Nephron progenitor cell (in vitro differentiated cells): Measurements from ENCODE around the gene IMPG1.

ENCODE experiments used
- DNase-seq: peaks from one replicate; pipeline ENCODE4 v3.0.0; 2021
- H3K27ac Mint-ChIP-seq: 2 replicates; pipeline ENCODE4 v1.8.0; 2021; ENCODE audit warnings: mild to moderate bottlenecking, moderate library complexity, mixed read lengths
- H3K27me3 Mint-ChIP-seq: 2 replicates; pipeline ENCODE4 v1.8.0; 2021; ENCODE audit warnings: mild to moderate bottlenecking, low read depth, mixed read lengths; ENCODE audit not compliant: poor library complexity
- H3K36me3 Mint-ChIP-seq: 2 replicates; pipeline ENCODE4 v1.8.0; 2021; ENCODE audit warnings: low read depth, mixed read lengths
- H3K4me1 Mint-ChIP-seq: 2 replicates; pipeline ENCODE4 v1.8.0; 2021; ENCODE audit warnings: mixed read lengths
- H3K4me3 Mint-ChIP-seq: 2 replicates; pipeline ENCODE4 v1.8.0; 2021; ENCODE audit warnings: mild to moderate bottlenecking, moderate library complexity, mixed read lengths
- H3K9me3 Mint-ChIP-seq: 2 replicates; pipeline ENCODE4 v1.8.0; 2021; ENCODE audit warnings: mild to moderate bottlenecking, moderate library complexity, mixed read lengths
- CTCF ChIP-seq: fragments of 200-600 bp; sonication (generic); IDR thresholded peaks from 2 replicates; pipeline ENCODE4 v1.5.0; 2021; ENCODE audit warnings: antibody characterized with exemption

Gene IMPG1

DNA sequence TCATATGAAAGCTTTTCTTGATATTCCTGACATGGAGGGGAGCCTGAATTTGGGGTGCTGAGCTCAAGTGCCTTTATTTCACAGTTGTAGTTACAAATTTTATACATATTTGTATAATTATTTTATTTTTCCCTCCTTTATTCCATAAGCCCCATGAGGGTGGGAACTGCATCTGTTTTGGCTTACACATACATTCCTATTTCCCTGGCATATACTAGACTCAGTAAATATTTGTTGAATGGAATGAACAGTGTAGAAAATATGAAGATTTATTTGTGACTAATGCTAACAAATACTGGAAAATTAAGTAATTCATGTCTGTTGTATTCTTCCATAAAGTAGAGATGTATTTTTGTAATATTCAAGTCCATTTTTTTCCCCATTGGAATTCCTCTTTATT, 196.3 kb downstream of the IMPG1 start:
- Mint-ChIP-seq H3K4me1 (peaks cover 20% of the 10 kb centered on the region), H3K9me3 (no peaks in the 10 kb centered on the region), H3K27me3 (no peaks in the 10 kb centered on the region), H3K27ac (no peak overlapping the region), H3K4me3 (no peak overlapping the region), H3K36me3 (peaks cover 34% of the 10 kb centered on the region)
- TF ChIP-seq CTCF = no peak
- no peak for DNase-seq

DNA sequence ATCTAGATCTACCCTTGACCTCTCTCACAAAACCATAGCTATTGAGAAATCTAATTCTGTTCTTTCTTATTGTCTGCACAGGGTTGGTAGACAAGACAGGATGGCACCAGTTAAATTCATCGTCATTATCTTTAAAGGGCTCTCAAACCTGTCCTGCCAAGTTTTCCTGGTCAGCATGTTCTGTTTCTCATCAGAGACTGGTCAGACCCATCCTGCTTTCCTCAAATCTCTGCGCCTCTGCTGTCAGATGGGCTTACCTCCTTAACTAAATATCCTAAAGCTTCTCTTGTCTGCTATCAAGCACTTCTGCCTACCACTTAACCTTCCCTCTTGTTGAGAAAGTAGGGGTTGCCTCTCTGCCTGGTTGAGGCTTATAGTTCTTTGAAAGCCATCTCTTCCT, 198.2 kb downstream of the IMPG1 start:
- Mint-ChIP-seq H3K27ac (peak overlapping the region; percentile 94), H3K9me3 (no peaks in the 10 kb centered on the region), H3K4me3 (peak overlapping the region; percentile 26), H3K4me1 (peaks cover 20% of the 10 kb centered on the region), H3K27me3 (no peaks in the 10 kb centered on the region), H3K36me3 (peaks cover 32% of the 10 kb centered on the region)
- DNase-seq = no peak
- TF ChIP-seq CTCF = no peak
